ENCODE measurements around the gene NOTUM. TPM values are rescaled to one million over a fixed set of nuclear protein-coding genes. Genes with fewer than 3 reads are reported as not detected.

NOTUM gene
- total RNA-seq, 1 donor from 2014 or later: 1.7 TPM

DNA sequence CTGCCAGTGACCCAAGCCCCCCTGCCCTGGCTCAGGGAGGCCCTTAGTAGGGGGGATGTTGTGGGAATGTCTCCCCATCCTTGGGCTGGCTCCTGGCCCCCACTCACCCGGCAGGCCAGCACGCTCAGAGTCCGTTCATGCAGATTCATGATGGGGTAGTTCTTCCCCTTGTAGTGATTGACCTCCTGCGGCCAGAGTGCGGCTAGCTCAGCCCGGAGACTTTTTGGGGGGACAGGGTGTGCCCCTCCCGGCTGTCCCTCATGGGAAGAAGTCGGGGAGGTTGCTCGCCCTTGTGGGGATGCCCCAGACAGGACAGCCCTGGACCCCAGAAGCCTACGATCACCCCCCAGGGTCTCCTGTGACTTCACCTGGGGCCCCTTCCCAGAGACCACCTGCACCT lies 55.0 kb downstream of the NOTUM start:
- Histone ChIP-seq H3K27me3 (ENCODE audit: insufficient read depth, low read length) (no peaks in the 10 kb centered on the region), H4K20me1 (ENCODE audit: insufficient read depth, low read length) (peaks cover 26% of the 10 kb centered on the region), H3K27ac (ENCODE audit: low read depth, low read length) (no peak overlapping the region), H3K9me3 (ENCODE audit: insufficient read depth, low read depth, low read length) (no peaks in the 10 kb centered on the region), H2AFZ (ENCODE audit: low read depth, low read length) (no peak overlapping the region), H3K4me3 (ENCODE audit: insufficient read depth, low read depth, low read length) (no peak overlapping the region), H3K4me2 (ENCODE audit: low read length) (no peak overlapping the region), H3K36me3 (ENCODE audit: insufficient read depth, low read length) (no peaks in the 10 kb centered on the region), H3K9ac (ENCODE audit: low read length) (no peak overlapping the region), H3K79me2 (ENCODE audit: insufficient read depth, low read length) (peaks cover 4% of the 10 kb centered on the region), H3K4me1 (ENCODE audit: insufficient read depth, low read length) (peaks cover 10% of the 10 kb centered on the region)
- Mint-ChIP-seq H3K9me3 (ENCODE audit: unreplicated experiment) (no peaks in the 10 kb centered on the region), H3K27ac (ENCODE audit: unreplicated experiment) (no peak overlapping the region), H3K36me3 (ENCODE audit: low read depth, unreplicated experiment) (peaks cover 3% of the 10 kb centered on the region), H3K4me3 (ENCODE audit: unreplicated experiment) (no peak overlapping the region), H3K27me3 (ENCODE audit: low read depth, unreplicated experiment) (no peaks in the 10 kb centered on the region), H3K4me1 (ENCODE audit: low read depth, unreplicated experiment) (peaks cover 2% of the 10 kb centered on the region)
- TF ChIP-seq EZH2 (IDR thresholded peaks at IDR 0.05; ENCODE audit: insufficient read depth, low read length) (no peak), CTCF (IDR thresholded peaks at IDR 0.05; ENCODE audit: insufficient read depth, low read depth, low read length) (no peak)
- DNase-seq (ENCODE audit: low read depth) (no peak), FAIRE-seq (no peak)

DNA sequence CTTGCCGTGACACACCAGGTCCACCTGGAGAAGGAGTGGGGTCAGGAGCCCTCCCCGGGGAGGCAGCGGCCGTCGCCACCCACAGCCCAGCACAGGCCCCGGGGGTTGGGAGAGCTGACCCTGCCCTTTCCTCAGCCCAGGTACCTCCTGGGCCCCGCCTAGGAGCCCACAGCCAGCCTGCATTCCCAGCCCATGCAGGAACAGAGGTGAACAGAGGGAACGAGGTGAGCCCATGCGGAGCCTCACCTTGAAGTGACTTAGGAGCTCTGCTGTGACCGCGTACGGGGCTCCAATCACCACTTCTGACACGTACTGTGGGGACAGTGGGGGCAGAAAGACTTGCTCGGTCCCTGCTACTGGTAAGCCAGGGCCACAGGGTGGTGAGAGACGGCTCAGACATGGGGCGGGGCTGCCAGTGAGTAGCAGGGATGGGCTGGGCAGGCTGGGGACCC lies 55.5 kb downstream of the NOTUM start:
- Histone ChIP-seq H4K20me1 (ENCODE audit: insufficient read depth, low read length) (peaks cover 26% of the 10 kb centered on the region), H3K9ac (ENCODE audit: low read length) (no peak overlapping the region), H3K4me1 (ENCODE audit: insufficient read depth, low read length) (peaks cover 8% of the 10 kb centered on the region), H3K79me2 (ENCODE audit: insufficient read depth, low read length) (peaks cover 6% of the 10 kb centered on the region), H3K9me3 (ENCODE audit: insufficient read depth, low read depth, low read length) (no peaks in the 10 kb centered on the region), H3K27ac (ENCODE audit: low read depth, low read length) (no peak overlapping the region), H3K4me2 (ENCODE audit: low read length) (no peak overlapping the region), H3K27me3 (ENCODE audit: insufficient read depth, low read length) (no peaks in the 10 kb centered on the region), H3K36me3 (ENCODE audit: insufficient read depth, low read length) (no peaks in the 10 kb centered on the region), H3K4me3 (ENCODE audit: insufficient read depth, low read depth, low read length) (no peak overlapping the region), H2AFZ (ENCODE audit: low read depth, low read length) (no peak overlapping the region)
- Mint-ChIP-seq H3K27me3 (ENCODE audit: low read depth, unreplicated experiment) (no peaks in the 10 kb centered on the region), H3K4me1 (ENCODE audit: low read depth, unreplicated experiment) (peaks cover 2% of the 10 kb centered on the region), H3K9me3 (ENCODE audit: unreplicated experiment) (no peaks in the 10 kb centered on the region), H3K36me3 (ENCODE audit: low read depth, unreplicated experiment) (peaks cover 3% of the 10 kb centered on the region), H3K27ac (ENCODE audit: unreplicated experiment) (no peak overlapping the region), H3K4me3 (ENCODE audit: unreplicated experiment) (no peak overlapping the region)
- no peak for DNase-seq (ENCODE audit: low read depth)
- FAIRE-seq: no peak
- TF ChIP-seq CTCF (IDR thresholded peaks at IDR 0.05; ENCODE audit: insufficient read depth, low read depth, low read length) (no peak), EZH2 (IDR thresholded peaks at IDR 0.05; ENCODE audit: insufficient read depth, low read length) (no peak)

- TF ChIP-seq EZH2 (IDR thresholded peaks at IDR 0.05; ENCODE audit: insufficient read depth, low read length) (no peak), CTCF (IDR thresholded peaks at IDR 0.05; ENCODE audit: insufficient read depth, low read depth, low read length) (no peak)
- Histone ChIP-seq H3K27ac (ENCODE audit: low read depth, low read length) (no peak overlapping the region), H3K79me2 (ENCODE audit: insufficient read depth, low read length) (peaks cover 10% of the 10 kb centered on the region), H3K4me3 (ENCODE audit: insufficient read depth, low read depth, low read length) (no peak overlapping the region), H2AFZ (ENCODE audit: low read depth, low read length) (no peak overlapping the region), H3K9ac (ENCODE audit: low read length) (no peak overlapping the region), H4K20me1 (ENCODE audit: insufficient read depth, low read length) (peaks cover 23% of the 10 kb centered on the region), H3K9me3 (ENCODE audit: insufficient read depth, low read depth, low read length) (no peaks in the 10 kb centered on the region), H3K36me3 (ENCODE audit: insufficient read depth, low read length) (no peaks in the 10 kb centered on the region), H3K4me1 (ENCODE audit: insufficient read depth, low read length) (peaks cover 8% of the 10 kb centered on the region), H3K4me2 (ENCODE audit: low read length) (no peak overlapping the region), H3K27me3 (ENCODE audit: insufficient read depth, low read length) (no peaks in the 10 kb centered on the region)
- FAIRE-seq (no peak), DNase-seq (ENCODE audit: low read depth) (no peak)
- Mint-ChIP-seq H3K36me3 (ENCODE audit: low read depth, unreplicated experiment) (peaks cover 7% of the 10 kb centered on the region), H3K4me1 (ENCODE audit: low read depth, unreplicated experiment) (peaks cover 2% of the 10 kb centered on the region), H3K9me3 (ENCODE audit: unreplicated experiment) (no peaks in the 10 kb centered on the region), H3K27ac (ENCODE audit: unreplicated experiment) (no peak overlapping the region), H3K27me3 (ENCODE audit: low read depth, unreplicated experiment) (no peaks in the 10 kb centered on the region), H3K4me3 (ENCODE audit: unreplicated experiment) (no peak overlapping the region)
Observed at GRCh38 chr17:81904600-81905423, 56.2 kb downstream of the NOTUM start.
